Stimulated activated CD4-positive, alpha-beta T cell treated with anti-CD3 and anti-CD28 coated beads, Interleukin-1b, Interleukin-23, amount 100 ng/mL, for 24 hours (primary cell): Measurements from ENCODE around the gene USP35.
"Not testable (repeated sequence)": the region's sequence is repeated elsewhere in the genome, so short reads cannot be mapped to it uniquely, and the experiment has no call there.

Experiments
- DNase-seq, 4 experiments: peaks; one replicate each; pipeline ENCODE4 v3.0.0-alpha.2; 2020; ENCODE audit warnings: low read depth in 4 of 4, low spot score in 1 of 4

USP35 gene

DNA sequence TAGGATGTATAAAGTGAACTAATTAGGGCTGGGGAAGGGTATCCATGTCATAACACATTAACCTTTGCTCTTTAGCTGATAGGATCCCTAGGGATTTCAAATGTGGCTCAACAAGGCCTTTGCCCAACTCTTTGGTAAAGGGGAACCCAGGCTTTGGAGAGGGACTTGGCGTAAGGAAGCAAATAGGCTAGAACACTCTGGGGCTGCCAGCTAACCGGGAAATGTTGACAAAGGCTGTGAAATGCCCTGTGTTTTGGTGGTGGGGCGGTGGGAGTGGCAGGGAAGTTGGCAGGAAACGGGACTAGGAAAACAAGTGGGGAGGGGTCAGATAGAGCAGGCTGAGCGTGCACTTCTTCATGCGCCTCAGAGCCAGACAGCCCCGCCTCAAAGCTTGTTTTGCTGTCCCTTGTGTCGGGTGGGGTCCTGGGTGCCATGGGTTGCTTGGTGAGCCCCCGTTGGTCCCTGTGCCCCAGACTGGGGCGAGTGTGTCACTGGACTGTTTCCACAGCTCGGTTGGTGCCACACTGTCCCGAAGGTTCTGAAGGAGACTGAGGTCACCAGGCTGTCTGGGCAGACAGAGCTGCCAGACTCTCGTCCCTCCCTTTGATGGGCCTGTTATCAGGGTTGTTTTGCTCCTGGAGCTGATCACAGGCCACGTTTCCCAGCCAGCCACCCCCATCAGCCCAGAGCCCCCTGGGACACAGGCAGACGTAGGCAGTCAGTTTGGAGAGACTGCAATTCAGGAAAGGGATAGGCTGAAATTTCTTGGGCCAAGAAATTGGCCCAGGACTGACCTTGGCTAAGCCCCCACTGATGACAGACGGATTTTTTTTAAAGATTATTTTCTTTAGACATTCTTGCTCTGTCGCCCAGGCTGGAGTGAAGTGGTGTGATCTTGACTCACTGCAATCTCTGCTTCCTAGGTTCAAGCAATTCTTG, 19.9 kb upstream of the USP35 start:
- no peak for DNase-seq

GRCh38 chr11:78170413-78170812, 18.3 kb upstream of the USP35 start:
- no peak for DNase-seq

DNA sequence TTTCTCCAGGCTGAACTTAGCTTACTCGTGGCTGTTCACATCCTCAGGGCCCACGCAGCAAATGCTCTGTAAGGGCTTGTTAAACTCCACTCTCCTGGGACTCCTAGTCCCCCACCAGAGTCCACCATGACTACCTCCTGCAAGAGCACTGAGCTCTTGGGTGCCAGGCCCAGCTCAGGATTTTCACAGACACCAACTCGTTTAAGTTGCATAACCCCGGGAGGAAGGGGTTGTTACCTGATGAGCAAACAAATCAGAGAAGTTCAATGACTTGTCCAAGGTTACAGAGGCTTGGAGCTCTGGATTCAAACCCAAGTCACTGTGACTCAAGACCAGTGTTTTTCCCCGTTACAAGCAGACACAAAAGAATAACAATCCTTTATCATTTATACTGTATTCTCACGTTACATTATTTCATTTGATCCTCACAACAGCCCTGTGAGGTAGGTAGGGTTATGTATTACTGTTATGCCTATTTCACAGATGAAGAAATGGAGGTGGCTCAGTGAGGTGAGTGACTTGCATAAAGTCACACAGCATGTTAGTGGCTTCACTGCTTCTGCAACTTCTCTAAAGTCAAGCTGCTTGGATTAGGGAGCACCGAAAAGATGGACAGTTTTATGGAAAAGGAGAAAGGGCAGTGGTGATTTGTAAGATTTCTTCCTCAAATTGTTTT, 17.7 kb upstream of the USP35 start:
- no peak for DNase-seq

DNA sequence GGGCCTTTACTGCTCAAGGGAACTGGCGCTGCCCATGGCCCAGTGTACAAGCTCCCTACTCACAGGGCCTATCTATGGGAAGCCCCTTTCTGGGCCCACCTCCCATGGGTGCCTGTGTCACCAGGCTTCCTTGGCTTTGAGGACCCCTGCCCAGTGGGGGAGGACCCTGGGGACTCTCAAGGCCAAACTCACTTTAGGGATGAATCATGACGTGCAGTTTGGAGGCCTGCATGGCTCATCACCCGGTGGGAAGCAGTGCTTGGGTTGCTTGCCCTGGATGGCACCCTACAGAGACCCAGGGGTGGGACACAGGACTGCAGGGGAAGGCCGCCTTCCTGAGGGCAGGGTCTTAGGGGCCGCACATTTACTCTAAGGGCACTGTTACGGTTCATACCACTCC, 16.8 kb upstream of the USP35 start:
- DNase-seq = no peak

GRCh38 chr11:78175862-78176261, 12.9 kb upstream of the USP35 start:
- not testable (repeated sequence) for DNase-seq

GRCh38 chr11:78176605-78177141, 12.0 kb upstream of the USP35 start:
- no peak for DNase-seq

- no peak for DNase-seq
These were observed 11.5 kb upstream of the USP35 start for GRCh38 chr11:78177216-78177615.

GRCh38 chr11:78179459-78180071, 9.2 kb upstream of the USP35 start:
- DNase-seq = no peak

GRCh38 chr11:78180751-78181150, 8.0 kb upstream of the USP35 start:
- DNase-seq = no peak

- no peak for DNase-seq
These were observed 7.5 kb upstream of the USP35 start for GRCh38 chr11:78181185-78181584.

DNA sequence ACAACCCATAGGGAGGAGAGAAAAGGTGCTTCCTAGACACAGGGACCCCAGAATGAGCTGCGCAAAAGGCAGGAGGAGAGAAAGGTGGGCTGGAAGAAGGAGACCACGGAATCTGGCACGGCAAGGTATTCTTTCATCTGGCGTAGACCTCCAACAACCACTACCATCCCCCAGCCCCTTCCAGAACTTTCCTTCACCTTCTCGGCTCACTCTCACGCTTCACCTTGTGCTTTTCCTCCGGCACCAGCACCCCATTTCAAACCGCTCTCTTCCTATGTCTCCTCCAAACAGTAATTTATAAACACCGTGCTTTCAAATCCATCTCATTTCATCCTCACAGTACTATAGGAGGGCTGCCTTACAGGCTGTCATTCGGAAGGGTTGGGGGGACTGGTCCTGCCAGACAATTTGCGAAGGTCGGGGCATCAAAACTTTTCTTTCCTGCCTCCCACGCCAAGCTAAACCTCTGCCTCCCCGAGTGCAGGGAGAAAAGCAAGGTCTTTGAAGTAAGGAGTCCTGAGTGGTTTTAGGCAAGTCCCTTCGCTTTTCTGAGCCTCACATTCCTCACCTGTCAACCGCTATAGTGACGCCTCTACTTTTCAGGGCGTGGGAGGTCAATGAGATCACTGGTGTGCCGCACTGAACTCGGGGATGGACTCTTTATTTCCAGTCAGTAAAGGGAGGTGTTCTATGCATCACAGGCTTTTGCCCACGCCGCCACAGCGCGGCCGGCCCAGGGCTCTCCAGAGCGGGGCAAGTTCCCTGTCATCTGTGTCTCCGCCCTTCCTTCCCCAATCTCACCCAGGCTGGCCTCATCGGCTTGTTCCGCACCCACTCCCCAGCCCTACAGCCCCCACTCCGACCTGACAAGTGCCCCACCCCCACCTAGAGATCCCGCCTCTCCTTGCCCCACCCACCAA, 1.1 kb upstream of the USP35 start:
- DNase-seq = peak; percentile 50 to 74 (median 57)

- DNase-seq = no peak
These were observed 530 bp downstream of the USP35 start for GRCh38 chr11:78189174-78189724.

GRCh38 chr11:78189851-78190250, 1.1 kb downstream of the USP35 start:
- DNase-seq = no peak

GRCh38 chr11:78190374-78190773, 1.7 kb downstream of the USP35 start:
- DNase-seq = no peak

GRCh38 chr11:78190871-78191538, 2.3 kb downstream of the USP35 start:
- DNase-seq = no peak

GRCh38 chr11:78192223-78192719, 3.6 kb downstream of the USP35 start:
- DNase-seq = no peak

- no peak for DNase-seq
These were observed 4.2 kb downstream of the USP35 start for GRCh38 chr11:78192911-78193351.

- no peak for DNase-seq
These were observed 5.1 kb downstream of the USP35 start for GRCh38 chr11:78193806-78194205.

DNA sequence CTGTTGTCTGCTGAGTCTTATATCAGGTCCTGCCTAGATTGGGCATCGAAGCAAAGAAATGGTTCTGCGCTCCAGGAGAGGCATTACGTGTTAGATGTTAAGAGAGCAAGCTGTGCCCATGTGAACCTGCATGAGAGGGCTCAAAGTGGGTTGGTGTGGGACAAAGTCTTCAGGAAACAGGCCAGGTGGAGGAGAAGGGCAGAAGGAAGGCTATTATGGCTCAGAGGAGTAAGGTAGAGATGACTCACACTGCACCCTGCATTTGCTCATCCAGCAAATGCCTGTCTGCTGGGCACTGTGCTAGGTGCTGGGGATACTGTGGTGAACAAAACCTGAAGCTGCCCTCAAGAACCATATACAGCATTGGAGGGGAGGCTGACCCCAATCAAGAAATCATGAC, 5.8 kb downstream of the USP35 start:
- DNase-seq = no peak
